PFSK-1 (cell line): ENCODE data around the gene RBMS3.

Experiments used
- FOXP2 ChIP-seq: optimal IDR thresholded peaks from 2 replicates; pipeline ENCODE3; 2011; ENCODE audit warnings: borderline replicate concordance, control low read depth, inconsistent platforms; ENCODE audit not compliant: insufficient read depth; ENCODE audit errors: extremely low read length, extremely low read depth
- POLR2AphosphoS5 ChIP-seq: IDR thresholded peaks from 2 replicates; pipeline ENCODE4 v1.6.1; 2012; ENCODE audit warnings: low read depth, mild to moderate bottlenecking, control low read depth, low read length, moderate library complexity
- SIN3A ChIP-seq: IDR thresholded peaks from 2 replicates; pipeline ENCODE4 v1.6.1; 2012; ENCODE audit warnings: mild to moderate bottlenecking, low read length, moderate library complexity, borderline replicate concordance; ENCODE audit not compliant: insufficient read depth
- TAF1 ChIP-seq: IDR thresholded peaks from 2 replicates; pipeline ENCODE4 v1.6.1; 2012; ENCODE audit warnings: low read length, control low read depth, borderline replicate concordance; ENCODE audit not compliant: insufficient read depth
- TF ChIP-seq, protein P1 (sequence below), 2 experiments: IDR thresholded peaks; 2 replicates each; pipeline versions ENCODE4 v1.6.1 to v1.8.0; 2011 to 2012; ENCODE audit warnings: low read depth in 2 of 2, low read length in 2 of 2, control low read depth in 1 of 2, inconsistent platforms in 1 of 2, mild to moderate bottlenecking in 1 of 2, moderate library complexity in 1 of 2; ENCODE audit not compliant: insufficient read depth in 1 of 2

RBMS3 gene

DNA sequence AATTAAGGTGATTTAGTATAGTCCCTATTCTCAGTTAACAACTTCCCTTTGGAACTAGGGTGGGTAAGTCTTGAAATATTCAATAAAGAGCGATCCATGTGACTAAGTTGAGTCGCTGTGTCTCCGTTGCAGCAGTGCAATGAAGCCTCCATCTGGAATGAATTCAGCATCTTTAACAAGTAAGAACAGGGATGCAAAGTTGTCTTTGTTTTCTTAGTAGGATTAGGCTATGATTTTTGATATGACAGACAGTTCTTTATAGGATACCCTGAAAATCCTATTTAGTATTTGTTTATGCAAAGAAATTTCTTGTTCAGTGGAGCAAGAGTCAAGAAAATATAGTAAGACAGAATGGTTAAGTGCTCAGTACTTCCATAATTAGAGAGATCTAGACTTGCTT lies 52.7 kb downstream of the RBMS3 start:
- TF ChIP-seq SIN3A (no peak), POLR2AphosphoS5 (no peak), TAF1 (no peak), FOXP2 (no peak)
- TF ChIP-seq, protein P1, sequence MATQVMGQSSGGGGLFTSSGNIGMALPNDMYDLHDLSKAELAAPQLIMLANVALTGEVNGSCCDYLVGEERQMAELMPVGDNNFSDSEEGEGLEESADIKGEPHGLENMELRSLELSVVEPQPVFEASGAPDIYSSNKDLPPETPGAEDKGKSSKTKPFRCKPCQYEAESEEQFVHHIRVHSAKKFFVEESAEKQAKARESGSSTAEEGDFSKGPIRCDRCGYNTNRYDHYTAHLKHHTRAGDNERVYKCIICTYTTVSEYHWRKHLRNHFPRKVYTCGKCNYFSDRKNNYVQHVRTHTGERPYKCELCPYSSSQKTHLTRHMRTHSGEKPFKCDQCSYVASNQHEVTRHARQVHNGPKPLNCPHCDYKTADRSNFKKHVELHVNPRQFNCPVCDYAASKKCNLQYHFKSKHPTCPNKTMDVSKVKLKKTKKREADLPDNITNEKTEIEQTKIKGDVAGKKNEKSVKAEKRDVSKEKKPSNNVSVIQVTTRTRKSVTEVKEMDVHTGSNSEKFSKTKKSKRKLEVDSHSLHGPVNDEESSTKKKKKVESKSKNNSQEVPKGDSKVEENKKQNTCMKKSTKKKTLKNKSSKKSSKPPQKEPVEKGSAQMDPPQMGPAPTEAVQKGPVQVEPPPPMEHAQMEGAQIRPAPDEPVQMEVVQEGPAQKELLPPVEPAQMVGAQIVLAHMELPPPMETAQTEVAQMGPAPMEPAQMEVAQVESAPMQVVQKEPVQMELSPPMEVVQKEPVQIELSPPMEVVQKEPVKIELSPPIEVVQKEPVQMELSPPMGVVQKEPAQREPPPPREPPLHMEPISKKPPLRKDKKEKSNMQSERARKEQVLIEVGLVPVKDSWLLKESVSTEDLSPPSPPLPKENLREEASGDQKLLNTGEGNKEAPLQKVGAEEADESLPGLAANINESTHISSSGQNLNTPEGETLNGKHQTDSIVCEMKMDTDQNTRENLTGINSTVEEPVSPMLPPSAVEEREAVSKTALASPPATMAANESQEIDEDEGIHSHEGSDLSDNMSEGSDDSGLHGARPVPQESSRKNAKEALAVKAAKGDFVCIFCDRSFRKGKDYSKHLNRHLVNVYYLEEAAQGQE (IDR thresholded peaks at IDR 0.05; ENCODE audit: insufficient read depth in 1 of 2, low read depth in 2 of 2, low read length in 2 of 2): no peak

GRCh38 chr3:29334706-29335105 lies 53.8 kb downstream of the RBMS3 start:
- TF ChIP-seq TAF1: no peak
- TF ChIP-seq SIN3A: no peak
- no peak for TF ChIP-seq FOXP2
- no peak for TF ChIP-seq POLR2AphosphoS5
- TF ChIP-seq, protein P1 (IDR thresholded peaks at IDR 0.05; ENCODE audit: insufficient read depth in 1 of 2, low read depth in 2 of 2, low read length in 2 of 2): no peak

GRCh38 chr3:29335438-29335837 lies 54.6 kb downstream of the RBMS3 start:
- TF ChIP-seq FOXP2 (no peak), TAF1 (no peak), SIN3A (no peak), POLR2AphosphoS5 (no peak)
- TF ChIP-seq, protein P1 (IDR thresholded peaks at IDR 0.05; ENCODE audit: insufficient read depth in 1 of 2, low read depth in 2 of 2, low read length in 2 of 2): no peak

GRCh38 chr3:29335943-29336342 lies 55.1 kb downstream of the RBMS3 start:
- TF ChIP-seq POLR2AphosphoS5 (no peak), FOXP2 (no peak), TAF1 (no peak), SIN3A (no peak)
- TF ChIP-seq, protein P1 (IDR thresholded peaks at IDR 0.05; ENCODE audit: insufficient read depth in 1 of 2, low read depth in 2 of 2, low read length in 2 of 2): no peak

DNA sequence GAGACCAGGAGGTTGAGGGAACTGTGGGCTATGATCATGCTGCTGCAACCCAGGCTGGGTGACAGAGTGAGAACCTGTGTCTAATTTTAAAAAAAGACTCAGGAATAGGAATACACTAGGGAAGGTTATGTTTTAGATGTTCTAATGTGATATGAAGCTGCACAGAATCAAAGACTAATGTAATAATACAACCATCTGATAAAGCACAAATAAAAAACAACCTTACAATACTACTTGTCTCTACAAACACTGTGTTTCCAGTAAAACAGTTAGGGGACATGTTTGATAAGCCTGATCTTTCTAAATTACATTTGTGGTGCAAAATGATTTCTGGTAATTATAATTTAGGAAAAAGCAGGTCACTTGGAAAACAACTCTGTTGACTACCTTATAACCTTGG lies 56.7 kb downstream of the RBMS3 start:
- TF ChIP-seq TAF1: no peak
- TF ChIP-seq SIN3A: no peak
- TF ChIP-seq, protein P1 (IDR thresholded peaks at IDR 0.05; ENCODE audit: insufficient read depth in 1 of 2, low read depth in 2 of 2, low read length in 2 of 2): no peak
- no peak for TF ChIP-seq FOXP2
- TF ChIP-seq POLR2AphosphoS5: no peak
